KOPT-K1 (cell line): ENCODE data around the gene ANKRD33.

ENCODE experiments used
- H3K27ac ChIP-seq: fragments of 200-600 bp; sonication (generic); 2 replicates; pipeline ENCODE4 v1.5.1; 2016; ENCODE audit warnings: antibody characterized with exemption, mild to moderate bottlenecking, low read depth, low read length; ENCODE audit not compliant: poor library complexity, severe bottlenecking
- H3K36me3 ChIP-seq: fragments of 200-600 bp; sonication (generic); 2 replicates; pipeline ENCODE4 v1.5.1; 2017; ENCODE audit warnings: antibody characterized with exemption, mild to moderate bottlenecking, low read length, moderate library complexity; ENCODE audit not compliant: insufficient read depth
- H3K9me3 ChIP-seq: fragments of 200-600 bp; sonication (generic); 2 replicates; pipeline ENCODE4 v1.5.1; 2017; ENCODE audit warnings: antibody characterized with exemption, low read length, mild to moderate bottlenecking; ENCODE audit not compliant: insufficient read depth, poor library complexity, severe bottlenecking

Gene ANKRD33

DNA sequence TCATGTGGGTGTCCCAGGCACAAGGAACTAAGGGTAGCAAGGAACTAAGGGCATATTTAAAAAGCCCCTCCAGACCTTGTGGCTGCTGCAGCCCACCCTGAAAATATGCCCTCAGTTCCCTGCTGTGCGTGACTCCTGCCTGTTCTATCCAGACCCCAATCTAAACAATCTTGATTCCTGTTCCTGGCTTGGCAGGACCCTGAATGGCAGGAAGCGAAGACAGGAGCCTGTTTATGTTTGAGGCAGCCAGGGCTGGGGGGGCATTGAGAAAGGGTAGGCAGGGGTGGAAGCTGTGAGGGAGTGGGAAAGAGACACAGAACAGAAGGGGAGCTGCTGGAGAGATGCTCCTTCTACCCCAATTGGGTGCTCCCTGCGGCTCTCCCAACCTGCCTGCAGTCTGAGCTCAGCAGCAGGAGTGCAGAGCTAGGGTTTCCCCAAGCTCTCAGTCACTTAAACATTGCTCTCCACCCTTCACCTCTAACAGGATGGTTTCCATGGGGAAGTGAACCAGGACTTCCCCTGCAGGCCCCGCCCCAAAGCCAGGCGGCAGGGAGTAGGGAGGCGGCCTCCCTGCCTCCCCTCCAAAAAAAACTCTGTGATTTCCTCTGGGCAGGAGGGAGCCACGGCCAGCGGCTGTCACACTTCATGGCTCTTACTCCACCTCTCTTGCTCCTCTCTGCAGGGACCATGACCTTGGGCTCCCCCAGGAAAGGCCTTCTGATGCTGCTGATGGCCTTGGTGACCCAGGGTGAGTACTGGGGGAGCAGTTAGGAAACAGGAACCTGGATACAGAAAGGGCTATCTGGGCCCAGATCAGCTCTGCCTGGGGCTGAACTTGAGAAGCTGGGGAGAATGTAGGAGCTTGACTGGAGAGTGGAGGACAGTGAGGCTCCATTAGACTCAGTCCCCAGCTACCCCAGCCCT is 24.1 kb downstream of the ANKRD33 start:
- Histone ChIP-seq H3K36me3 (no peaks in the 10 kb centered on the region), H3K9me3 (no peaks in the 10 kb centered on the region), H3K27ac (no peak overlapping the region)

DNA sequence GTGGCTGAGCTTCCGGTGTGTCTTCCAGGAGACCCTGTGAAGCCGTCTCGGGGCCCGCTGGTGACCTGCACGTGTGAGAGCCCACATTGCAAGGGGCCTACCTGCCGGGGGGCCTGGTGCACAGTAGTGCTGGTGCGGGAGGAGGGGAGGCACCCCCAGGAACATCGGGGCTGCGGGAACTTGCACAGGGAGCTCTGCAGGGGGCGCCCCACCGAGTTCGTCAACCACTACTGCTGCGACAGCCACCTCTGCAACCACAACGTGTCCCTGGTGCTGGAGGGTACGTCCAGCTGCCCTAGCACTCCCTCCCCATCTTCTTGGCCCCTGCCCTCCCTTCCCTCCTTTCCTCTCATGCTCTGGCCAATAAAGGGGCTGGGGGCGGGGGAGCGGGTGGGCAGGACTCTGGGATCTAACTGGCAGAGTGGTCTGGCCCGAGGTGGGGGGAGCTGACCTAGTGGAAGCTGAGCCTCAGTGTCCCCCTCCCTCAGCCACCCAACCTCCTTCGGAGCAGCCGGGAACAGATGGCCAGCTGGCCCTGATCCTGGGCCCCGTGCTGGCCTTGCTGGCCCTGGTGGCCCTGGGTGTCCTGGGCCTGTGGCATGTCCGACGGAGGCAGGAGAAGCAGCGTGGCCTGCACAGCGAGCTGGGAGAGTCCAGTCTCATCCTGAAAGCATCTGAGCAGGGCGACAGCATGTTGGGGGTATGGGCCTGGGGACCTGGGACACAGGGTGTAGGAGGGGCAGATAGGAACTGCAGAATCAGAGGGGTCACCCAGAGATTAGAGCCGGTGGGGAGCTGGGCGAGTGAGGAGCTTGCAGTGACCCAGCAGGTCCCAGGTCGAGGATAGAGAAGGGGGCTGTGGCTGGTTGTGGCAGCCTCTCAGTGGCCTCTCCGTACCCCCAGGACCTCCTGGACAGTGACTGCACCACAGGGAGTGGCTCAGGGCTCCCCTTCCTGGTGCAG is 25.4 kb downstream of the ANKRD33 start:
- H3K36me3 ChIP-seq, result no peaks in the 10 kb centered on the region

DNA sequence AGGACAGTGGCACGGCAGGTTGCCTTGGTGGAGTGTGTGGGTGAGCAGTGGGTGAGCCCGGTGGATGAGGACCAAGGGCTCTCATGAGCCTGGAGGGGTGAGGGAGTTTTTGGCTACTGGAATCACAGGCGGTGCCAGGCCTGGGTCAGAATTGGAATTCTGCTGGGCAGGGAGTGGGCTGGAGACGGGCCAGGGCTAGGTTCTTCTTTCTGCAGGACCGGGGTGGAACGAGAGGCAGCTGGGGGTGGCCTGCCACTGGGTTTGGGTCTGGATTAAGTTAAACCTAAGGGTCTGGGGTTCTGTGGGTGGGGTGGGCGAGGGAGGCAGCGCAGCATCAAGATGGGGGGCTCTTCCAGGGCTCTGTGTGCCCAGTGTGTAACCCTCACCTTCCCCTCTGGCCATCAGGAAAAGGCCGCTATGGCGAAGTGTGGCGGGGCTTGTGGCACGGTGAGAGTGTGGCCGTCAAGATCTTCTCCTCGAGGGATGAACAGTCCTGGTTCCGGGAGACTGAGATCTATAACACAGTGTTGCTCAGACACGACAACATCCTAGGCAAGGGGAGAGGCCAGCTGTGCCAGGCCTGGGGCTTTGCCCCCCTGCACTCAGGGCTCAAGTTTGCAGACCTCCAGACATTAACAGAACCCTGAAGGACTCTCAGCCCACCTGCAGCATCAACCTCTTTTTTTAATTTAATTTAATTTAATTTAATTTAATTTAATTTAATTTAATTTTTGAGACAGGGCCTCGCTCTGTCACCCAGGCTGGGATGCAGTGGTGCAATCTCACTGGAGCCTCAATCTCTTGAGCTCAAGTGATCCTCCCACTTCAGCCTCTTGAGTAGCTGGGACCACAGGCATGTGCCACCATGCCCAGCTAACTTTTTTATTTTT is 26.4 kb downstream of the ANKRD33 start:
- Histone ChIP-seq H3K36me3 (no peaks in the 10 kb centered on the region), H3K9me3 (no peaks in the 10 kb centered on the region), H3K27ac (no peak overlapping the region)

More for the DNA sequence above, 25.4 kb downstream of the ANKRD33 start:
- H3K9me3 ChIP-seq, result no peaks in the 10 kb centered on the region
- no peak overlapping the region for H3K27ac ChIP-seq

DNA sequence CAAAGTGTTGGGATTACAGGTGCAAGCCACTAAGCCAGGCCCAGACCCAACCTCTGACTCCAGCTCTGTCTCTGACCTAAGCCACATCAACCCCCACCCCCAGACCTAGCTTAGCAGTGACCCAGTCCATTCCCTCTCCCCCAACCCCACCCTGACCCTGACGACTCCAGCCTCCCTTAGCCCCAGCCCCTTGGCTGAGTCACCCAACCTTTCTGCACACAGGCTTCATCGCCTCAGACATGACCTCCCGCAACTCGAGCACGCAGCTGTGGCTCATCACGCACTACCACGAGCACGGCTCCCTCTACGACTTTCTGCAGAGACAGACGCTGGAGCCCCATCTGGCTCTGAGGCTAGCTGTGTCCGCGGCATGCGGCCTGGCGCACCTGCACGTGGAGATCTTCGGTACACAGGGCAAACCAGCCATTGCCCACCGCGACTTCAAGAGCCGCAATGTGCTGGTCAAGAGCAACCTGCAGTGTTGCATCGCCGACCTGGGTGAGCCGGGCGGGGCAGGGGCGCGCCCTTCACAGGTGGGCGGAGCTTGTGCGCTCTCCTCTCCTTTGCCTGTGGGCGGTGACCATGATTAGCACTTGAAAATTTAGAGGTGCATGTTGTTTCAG is 27.2 kb downstream of the ANKRD33 start:
- Histone ChIP-seq H3K36me3 (no peaks in the 10 kb centered on the region), H3K27ac (no peak overlapping the region), H3K9me3 (no peaks in the 10 kb centered on the region)

DNA sequence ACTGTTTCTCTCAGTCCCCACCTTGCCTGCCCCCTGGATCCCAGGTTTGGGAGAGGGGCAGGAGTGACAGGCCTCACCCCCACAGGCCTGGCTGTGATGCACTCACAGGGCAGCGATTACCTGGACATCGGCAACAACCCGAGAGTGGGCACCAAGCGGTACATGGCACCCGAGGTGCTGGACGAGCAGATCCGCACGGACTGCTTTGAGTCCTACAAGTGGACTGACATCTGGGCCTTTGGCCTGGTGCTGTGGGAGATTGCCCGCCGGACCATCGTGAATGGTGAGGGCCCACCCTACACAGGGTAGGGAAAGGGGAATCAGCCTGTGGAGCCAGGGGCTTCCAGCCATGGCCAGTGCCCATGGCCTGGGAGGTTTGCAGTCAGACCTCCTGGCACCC is 28.0 kb downstream of the ANKRD33 start:
- Histone ChIP-seq H3K36me3 (no peaks in the 10 kb centered on the region), H3K27ac (no peak overlapping the region), H3K9me3 (no peaks in the 10 kb centered on the region)

DNA sequence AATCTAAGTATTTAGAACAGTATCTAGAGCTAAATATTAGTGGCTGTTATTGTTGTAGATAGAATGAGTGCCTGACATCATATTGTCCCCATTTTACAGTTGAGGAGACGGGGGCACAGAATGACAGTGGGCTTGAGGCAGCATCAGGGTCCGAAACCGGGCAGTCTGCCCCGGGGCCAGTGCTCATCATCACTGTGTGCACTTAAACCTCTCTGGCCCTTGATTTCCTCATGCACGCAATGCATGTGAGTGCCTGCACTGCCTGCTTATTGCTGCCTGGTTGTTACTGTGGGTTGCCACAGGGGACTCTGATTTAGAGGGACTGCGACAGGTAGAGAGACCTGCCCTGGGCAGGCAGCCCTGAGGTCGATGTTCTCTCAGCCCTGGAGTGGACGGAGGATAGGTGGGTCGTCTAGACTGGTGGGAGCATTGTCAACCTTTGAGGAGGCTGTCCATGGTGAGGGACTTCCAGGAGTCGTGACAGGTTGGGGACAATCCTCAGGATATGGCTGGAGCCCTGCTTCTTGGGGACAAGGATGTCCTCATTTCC is 29.2 kb downstream of the ANKRD33 start:
- Histone ChIP-seq H3K36me3 (no peaks in the 10 kb centered on the region), H3K27ac (no peak overlapping the region), H3K9me3 (no peaks in the 10 kb centered on the region)

DNA sequence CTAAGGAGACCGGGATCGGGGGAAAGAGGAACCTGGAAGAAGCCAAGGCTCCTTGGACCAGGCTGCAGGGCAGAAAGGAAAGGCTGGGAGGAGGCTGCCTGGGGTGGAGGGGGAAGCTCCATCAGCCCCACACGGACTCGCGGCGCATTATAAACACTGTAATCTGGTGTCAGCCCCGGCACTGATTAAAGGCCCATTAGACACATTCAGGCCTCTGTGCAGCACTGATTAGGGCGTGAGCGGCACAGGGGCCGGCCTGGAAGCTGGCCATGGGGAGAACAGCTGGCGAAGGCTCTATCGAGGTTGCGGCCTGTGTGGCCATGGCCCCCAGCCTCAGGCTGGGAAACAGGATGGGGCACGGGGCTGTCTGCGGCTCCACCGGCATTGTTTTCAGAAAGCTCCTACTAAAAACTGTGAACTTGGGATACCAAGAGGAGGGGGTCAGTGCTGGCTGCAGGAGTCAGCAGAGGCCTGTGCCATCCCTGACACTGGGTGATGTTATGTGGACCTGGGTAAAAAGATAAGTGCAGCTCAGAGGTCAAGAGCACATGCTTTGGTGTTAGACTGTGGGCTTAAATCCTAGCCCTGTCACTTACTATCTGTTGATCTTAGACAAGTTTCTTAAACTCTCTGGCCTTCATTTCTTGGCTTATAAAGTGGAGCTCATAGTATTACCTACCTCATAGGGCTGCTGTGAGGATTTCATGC is 30.0 kb downstream of the ANKRD33 start:
- H3K27ac ChIP-seq, result no peak overlapping the region
- H3K9me3 ChIP-seq, result no peaks in the 10 kb centered on the region
- no peaks in the 10 kb centered on the region for H3K36me3 ChIP-seq

DNA sequence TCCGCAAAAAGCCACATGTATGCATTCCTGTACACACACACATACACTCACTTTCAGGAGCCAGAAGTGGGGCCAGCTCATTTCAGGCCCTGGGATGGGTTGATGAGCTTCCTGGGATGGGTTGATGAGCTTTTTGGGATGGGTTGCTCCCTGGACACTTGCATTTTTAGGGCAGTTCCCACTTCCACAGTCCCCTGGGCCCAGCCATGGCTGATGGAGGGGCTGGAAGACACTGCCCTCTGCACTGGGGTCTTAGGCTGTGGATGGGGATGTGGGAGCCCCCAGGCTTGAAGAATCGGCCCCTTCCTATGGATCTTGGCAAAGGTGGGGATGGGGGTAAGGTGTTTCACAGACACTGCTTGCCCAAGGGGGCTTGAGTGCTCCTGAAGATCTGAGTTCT is 32.1 kb downstream of the ANKRD33 start:
- H3K9me3 ChIP-seq, result no peaks in the 10 kb centered on the region
- no peak overlapping the region for H3K27ac ChIP-seq
- no peaks in the 10 kb centered on the region for H3K36me3 ChIP-seq

DNA sequence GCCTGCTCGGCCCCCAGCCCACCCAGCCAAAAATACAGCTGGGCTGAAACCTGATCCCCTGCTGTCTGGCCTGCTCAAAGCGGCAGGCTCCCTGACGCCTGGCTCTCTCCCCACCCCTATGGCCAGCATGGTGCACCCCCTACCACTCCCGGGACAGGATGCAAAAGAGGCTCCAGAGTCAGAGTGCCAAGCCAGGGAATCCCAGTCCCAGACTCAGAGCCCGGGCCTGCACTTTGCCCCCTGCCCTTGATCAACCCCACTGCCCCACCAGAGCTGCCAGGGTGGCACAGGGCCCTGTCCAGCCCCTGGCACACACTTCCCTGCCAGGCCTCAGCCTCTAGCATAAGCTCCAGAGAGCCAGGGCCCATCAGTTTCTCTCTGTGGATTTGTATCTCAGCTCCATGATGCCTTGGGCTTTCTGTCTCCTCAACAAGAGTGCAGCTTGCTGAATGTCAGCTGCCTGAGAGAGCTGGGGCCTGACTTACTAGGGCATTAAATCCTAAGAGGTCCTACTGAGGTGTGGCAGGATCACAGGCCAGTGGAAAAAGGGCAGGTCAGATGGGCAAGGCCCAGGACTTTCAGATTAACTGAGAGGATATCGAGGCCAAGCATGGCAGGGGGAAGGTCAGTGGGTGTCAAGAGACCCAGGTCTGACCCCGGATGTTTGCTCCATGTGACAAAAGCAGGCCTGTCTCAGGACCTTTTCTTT is 33.3 kb downstream of the ANKRD33 start:
- no peaks in the 10 kb centered on the region for H3K9me3 ChIP-seq
- no peaks in the 10 kb centered on the region for H3K36me3 ChIP-seq
- no peak overlapping the region for H3K27ac ChIP-seq

DNA sequence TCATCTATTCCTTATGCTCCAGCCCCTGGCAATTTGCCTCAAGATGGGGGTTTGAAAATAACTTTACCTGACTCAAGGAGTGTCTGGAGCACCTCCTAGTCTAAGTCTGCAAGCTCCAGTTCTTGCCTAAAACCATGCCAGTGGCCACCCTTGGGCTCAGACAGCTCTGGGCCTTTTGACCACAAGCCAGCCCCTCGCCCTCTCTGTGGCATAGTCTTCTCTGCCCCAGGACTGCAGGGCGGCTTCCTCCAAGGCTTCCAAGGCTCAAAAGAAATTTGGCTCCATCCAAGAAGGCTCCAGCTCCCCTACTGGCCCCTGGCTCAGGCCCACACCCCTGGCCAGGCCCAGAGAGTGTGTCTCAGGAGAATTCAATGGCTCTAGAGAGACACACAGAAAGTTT is 34.2 kb downstream of the ANKRD33 start:
- Histone ChIP-seq H3K9me3 (no peaks in the 10 kb centered on the region), H3K27ac (no peak overlapping the region)

DNA sequence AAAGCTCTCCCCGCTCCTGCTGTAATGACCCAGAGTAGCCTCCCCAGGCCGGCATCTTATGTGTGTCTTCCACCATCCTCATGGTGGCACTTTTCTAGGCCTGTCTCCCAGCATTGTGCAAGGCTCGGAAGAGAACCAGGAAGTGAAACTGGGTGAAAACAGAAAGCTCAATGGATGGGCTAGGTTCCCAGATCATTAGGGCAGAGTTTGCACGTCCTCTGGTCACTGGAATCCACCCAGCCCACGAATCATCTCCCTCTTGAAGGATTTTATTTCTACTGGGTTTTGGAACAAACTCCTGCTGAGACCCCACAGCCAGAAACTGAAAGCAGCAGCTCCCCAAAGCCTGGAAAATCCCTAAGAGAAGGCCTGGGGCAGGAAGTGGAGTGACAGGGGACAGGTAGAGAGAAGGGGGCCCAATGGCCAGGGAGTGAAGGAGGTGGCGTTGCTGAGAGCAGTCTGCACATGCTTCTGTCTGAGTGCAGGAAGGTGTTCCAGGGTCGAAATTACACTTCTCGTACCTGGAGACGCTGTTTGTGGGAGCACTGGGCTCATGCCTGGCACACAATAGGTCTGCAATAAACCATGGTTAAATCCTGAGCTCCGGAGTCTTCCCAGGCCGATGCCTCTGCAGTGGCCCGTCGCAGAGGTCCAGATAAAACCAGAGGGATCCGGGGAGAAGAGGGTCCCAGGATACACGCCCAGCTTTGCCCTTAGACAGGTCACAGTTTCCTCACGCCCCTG is 35.0 kb downstream of the ANKRD33 start:
- Histone ChIP-seq H3K9me3 (no peaks in the 10 kb centered on the region), H3K27ac (no peak overlapping the region)

More for the DNA sequence above, 34.2 kb downstream of the ANKRD33 start:
- no peaks in the 10 kb centered on the region for H3K36me3 ChIP-seq

DNA sequence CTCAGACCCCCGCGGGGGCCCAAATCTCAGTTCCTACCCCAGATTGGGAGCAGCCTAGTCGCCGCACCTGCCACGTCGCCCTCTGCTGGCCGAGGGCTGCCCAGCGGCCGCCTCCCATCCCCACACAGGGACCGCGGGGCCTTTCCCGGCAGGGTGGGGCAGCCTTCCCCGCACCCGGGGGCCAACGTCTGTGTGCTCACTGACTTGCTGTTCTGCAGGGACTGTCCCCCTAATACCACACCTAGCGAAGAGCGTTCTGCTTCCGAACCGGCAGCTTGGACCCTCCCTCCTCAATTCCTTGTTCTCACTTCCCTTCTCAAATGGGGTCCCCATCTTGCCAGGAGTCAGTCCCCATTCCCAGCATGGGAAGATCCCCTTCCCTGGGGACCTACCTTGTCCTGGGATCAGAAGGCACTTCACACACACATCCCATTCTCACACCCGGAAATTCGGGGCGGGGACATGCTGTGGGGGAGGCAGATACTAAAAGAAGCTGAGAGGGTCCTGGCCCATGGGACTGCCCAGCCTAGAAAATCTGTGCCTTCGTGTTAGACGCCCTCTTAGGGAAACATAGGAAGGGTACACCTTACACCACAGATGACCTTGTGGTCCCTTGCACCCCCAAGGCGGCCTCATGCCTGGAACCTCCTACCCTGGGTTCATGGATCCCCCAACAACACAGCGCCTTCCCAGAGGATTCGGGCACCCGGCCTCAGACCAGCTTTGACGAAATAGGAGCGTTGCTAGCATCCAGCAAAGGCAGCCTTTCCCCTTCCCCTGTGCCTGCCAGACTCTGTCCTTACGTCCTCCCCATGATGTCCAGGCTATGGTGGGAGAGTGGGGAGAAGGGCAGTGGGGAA is 35.8 kb downstream of the ANKRD33 start:
- no peaks in the 10 kb centered on the region for H3K9me3 ChIP-seq
- H3K27ac ChIP-seq, result no peak overlapping the region
- no peaks in the 10 kb centered on the region for H3K36me3 ChIP-seq

More for the DNA sequence above, 35.0 kb downstream of the ANKRD33 start:
- no peaks in the 10 kb centered on the region for H3K36me3 ChIP-seq
